Stomach (tissue), 9 donors: ENCODE measurements around the gene CGN. TPM values are rescaled to one million over a fixed set of nuclear protein-coding genes. Genes with fewer than 3 reads are reported as not detected.
A peak's percentile ranks its signal among the peaks of the same experiment; 100 is the strongest.

Source experiments
- DNase-seq, 2 donors: peaks; one replicate each; pipeline versions ENCODE4 v3.0.0 to v3.0.0-alpha.2; 2013 to 2019
- H3K27ac ChIP-seq, 5 donors: fragments of 200-600 bp in 4 of 5; sonication (generic) in 4 of 5; one replicate each; pipeline ENCODE4 v1.5.1; 2013 to 2019; ENCODE audit warnings: mild to moderate bottlenecking in 1 of 5, moderate library complexity in 1 of 5
- H3K27me3 ChIP-seq, 3 donors: fragments of 200-600 bp; sonication (generic); one replicate each; pipeline ENCODE4 v1.5.1; 2017 to 2019; ENCODE audit warnings: mixed run types in 1 of 3
- H3K36me3 ChIP-seq, 4 donors: fragments of 200-600 bp; sonication (generic); 1 replicate in 3 of 4; 2 replicates in 1 of 4; pipeline ENCODE4 v1.5.1; 2016 to 2019
- H3K4me1 ChIP-seq, 4 donors: fragments of 200-600 bp; sonication (generic); one replicate each; pipeline ENCODE4 v1.5.1; 2016 to 2019
- H3K4me3 ChIP-seq, 4 donors: fragments of 200-600 bp; sonication (generic) in 3 of 4; one replicate each; pipeline ENCODE4 v1.5.1; 2016 to 2019; ENCODE audit warnings: mild to moderate bottlenecking in 1 of 4
- H3K9me3 ChIP-seq, 4 donors: fragments of 200-600 bp; sonication (generic); one replicate each; pipeline ENCODE4 v1.5.1; 2016 to 2019
- EP300 ChIP-seq: sonication (generic); formaldehyde crosslinking; IDR thresholded peaks from one replicate; pipeline ENCODE4 v1.6.1; 2017; ENCODE audit warnings: antibody characterized with exemption
- POLR2A ChIP-seq, 4 donors: fragments of 450-650 bp; IDR thresholded peaks; one replicate each; pipeline ENCODE4 v1.6.1; 2016; ENCODE audit warnings: antibody characterized with exemption in 4 of 4, control low read depth in 2 of 4, mild to moderate bottlenecking in 1 of 4, moderate library complexity in 1 of 4
- POLR2AphosphoS5 ChIP-seq, 3 donors: sonication (generic); formaldehyde crosslinking; IDR thresholded peaks; one replicate each; pipeline ENCODE4 v1.6.1; 2016; ENCODE audit warnings: antibody characterized with exemption in 3 of 3
- WGBS, 5 donors: extraction: QIAGEN DNeasy Blood & Tissue Kit in 3 of 5; methylation state at CpG; one replicate each; pipeline versions ENCODE4 v1.1.5 to v1.1.7; 2013 to 2018; 5-methylcytosine and 5-hydroxymethylcytosine counted together
- intact Hi-C: fragments of 100-400 bp; cut with DNase I; formaldehyde crosslinking; loops from one replicate; pipeline ENCODE4 v1.15.1; 2023; ENCODE audit warnings: low total_unique reads
- polyA plus RNA-seq, 3 donors: library from polyadenylated mRNA; stranded (reverse); fragments of 200-250 nt; gene quantifications; one replicate each; pipeline ENCODE4 v1.2.3, GENCODE V29; 2013
- total RNA-seq, 5 donors: library from RNA; depleted of rRNA; stranded (reverse); fragments of >200 nt; gene quantifications; one replicate each; pipeline versions ENCODE4 v1.1.0 to v1.2.3, GENCODE V29; 2014 to 2016
- TF ChIP-seq, protein P1 (sequence below), 7 experiments: fragments of 450-650 bp in 4 of 7; fragments of 200-600 bp in 3 of 7; sonication (generic) in 3 of 7; IDR thresholded peaks; one replicate each; pipeline ENCODE4 v1.5.1; 2016 to 2019; ENCODE audit warnings: antibody characterized with exemption in 7 of 7, control low read depth in 2 of 7, mild to moderate bottlenecking in 1 of 7
- donor health status: healthy with polysubstance abuse.
- donor health status: Bipolar disorder and iron deficiency.
- donor health status: healthy.

Gene CGN
- total and polyA plus RNA-seq, 8 donors, result 14.0 to 137 (median 26.7) TPM

DNA sequence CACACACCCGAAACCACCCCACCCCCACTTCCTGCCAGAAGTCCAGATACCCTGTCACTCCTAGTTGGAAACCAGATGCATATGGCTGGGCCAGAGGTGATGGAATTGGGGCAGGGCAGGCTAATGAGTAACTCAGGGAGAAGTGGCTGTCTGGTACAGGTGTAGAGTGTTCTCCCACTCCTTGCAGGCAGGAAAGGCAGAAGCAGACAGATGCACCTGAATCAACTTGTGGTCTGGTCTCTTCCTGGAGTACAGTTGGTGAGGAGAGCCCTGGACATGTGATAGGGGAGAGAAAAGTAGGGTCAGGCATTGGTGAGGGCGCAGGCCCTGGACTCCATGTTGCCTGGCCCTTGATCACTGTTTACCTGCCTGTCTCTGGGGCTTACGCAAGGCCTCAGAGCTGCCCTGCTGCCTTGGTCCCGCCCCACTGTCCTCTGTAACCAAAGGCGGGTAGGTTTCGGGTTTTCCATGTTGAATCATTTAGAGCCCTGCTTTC, 2.5 kb downstream of the CGN start:
- Histone ChIP-seq H3K27me3 (peaks cover 0 to 15% (median 0%) of the 10 kb centered on the region in 3 donors), H3K27ac (peak overlapping the region; percentile 83 to 96 (median 86)), H3K4me1 (peaks cover 16 to 47% (median 39%) of the 10 kb centered on the region in 4 donors), H3K4me3 (peak overlapping the region in 2 of 4 donors; percentile 1 to 72), H3K9me3 (no peaks in the 10 kb centered on the region), H3K36me3 (peaks cover 0 to 4% (median 3%) of the 10 kb centered on the region in 4 donors)
- DNase-seq, result peak; percentile 85 to 94
- TF ChIP-seq EP300 (no peak), POLR2AphosphoS5 (IDR thresholded peaks at IDR 0.05) (peak in 2 of 3 donors; percentile 38 to 47)
- intact Hi-C loops, result no loop called here
- 23 to 67% (median 37%) methylated on average over 6 of the region's 6 CpGs for WGBS, 5 donors

DNA sequence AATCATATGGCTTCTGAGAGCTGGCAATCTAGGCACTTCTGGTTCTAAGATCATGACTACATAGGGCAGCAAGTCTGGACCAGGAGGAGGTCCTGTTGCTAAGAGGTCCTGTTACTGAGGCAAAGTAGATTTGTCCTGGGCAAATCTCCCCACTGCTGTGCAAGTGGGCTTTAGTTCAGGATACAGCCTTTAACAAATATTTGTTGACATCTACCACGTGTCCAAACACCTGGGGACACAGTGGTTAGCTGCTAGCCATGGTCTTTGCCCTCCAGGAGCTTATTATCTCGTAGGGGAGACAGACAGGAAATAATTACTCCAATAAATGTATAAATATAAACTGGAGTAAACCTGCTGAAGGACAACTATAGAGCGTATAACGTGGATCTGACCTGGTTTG, 3.2 kb downstream of the CGN start:
- H3K27ac ChIP-seq, result peak overlapping the region; percentile 83 to 96 (median 86)
- no peak overlapping the region for H3K4me3 ChIP-seq
- H3K27me3 ChIP-seq, result peaks cover 0 to 15% (median 0%) of the 10 kb centered on the region in 3 donors
- no peak for TF ChIP-seq EP300
- TF ChIP-seq POLR2AphosphoS5 (IDR thresholded peaks at IDR 0.05), result no peak
- TF ChIP-seq, protein P1, sequence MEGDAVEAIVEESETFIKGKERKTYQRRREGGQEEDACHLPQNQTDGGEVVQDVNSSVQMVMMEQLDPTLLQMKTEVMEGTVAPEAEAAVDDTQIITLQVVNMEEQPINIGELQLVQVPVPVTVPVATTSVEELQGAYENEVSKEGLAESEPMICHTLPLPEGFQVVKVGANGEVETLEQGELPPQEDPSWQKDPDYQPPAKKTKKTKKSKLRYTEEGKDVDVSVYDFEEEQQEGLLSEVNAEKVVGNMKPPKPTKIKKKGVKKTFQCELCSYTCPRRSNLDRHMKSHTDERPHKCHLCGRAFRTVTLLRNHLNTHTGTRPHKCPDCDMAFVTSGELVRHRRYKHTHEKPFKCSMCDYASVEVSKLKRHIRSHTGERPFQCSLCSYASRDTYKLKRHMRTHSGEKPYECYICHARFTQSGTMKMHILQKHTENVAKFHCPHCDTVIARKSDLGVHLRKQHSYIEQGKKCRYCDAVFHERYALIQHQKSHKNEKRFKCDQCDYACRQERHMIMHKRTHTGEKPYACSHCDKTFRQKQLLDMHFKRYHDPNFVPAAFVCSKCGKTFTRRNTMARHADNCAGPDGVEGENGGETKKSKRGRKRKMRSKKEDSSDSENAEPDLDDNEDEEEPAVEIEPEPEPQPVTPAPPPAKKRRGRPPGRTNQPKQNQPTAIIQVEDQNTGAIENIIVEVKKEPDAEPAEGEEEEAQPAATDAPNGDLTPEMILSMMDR (IDR thresholded peaks at IDR 0.05), result no peak
- no peak for TF ChIP-seq POLR2A (IDR thresholded peaks at IDR 0.05)
- intact Hi-C loops, result no loop called here
- DNase-seq, result peak in 1 of 2 donors; percentile 78
- peaks cover 16 to 47% (median 39%) of the 10 kb centered on the region in 4 donors for H3K4me1 ChIP-seq
- no peaks in the 10 kb centered on the region for H3K9me3 ChIP-seq
- peaks cover 0 to 11% (median 10%) of the 10 kb centered on the region in 4 donors for H3K36me3 ChIP-seq
- 36 to 61% (median 43%) methylated on average over 4 of the region's 4 CpGs for WGBS, 5 donors

DNA sequence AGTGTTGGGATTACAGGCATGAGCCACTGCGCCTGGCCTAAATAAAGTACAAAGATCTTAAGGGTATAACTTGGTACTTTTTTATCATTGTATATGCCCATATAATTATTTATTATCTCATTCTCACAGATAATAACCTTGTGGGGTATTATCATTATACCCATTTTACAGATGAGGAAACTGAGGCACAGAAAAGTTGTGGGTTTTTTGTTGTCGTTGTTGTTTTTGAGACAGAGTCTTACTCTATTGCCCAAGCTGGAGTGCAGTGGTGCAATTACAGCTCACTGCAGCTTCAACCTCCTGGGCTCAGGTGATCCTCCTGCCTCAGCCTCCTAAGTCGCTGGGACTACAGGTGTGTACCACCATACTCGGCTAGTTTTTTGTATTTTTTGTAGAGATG, 4.1 kb downstream of the CGN start:
- intact Hi-C loops, result no loop called here
- H3K27me3 ChIP-seq, result peaks cover 0 to 15% (median 0%) of the 10 kb centered on the region in 3 donors
- no peak overlapping the region for H3K4me3 ChIP-seq
- TF ChIP-seq, protein P1 (IDR thresholded peaks at IDR 0.05), result no peak
- no peak for TF ChIP-seq EP300
- TF ChIP-seq POLR2A (IDR thresholded peaks at IDR 0.05), result no peak
- WGBS, 5 donors, result 84 to 99% (median 95%) methylated on average over 4 of the region's 4 CpGs
- peak overlapping the region; percentile 83 to 96 (median 86) for H3K27ac ChIP-seq
- peaks cover 14 to 43% (median 35%) of the 10 kb centered on the region in 4 donors for H3K4me1 ChIP-seq
- peaks cover 0 to 20% (median 18%) of the 10 kb centered on the region in 4 donors for H3K36me3 ChIP-seq
- H3K9me3 ChIP-seq, result no peaks in the 10 kb centered on the region
- DNase-seq, result no peak

DNA sequence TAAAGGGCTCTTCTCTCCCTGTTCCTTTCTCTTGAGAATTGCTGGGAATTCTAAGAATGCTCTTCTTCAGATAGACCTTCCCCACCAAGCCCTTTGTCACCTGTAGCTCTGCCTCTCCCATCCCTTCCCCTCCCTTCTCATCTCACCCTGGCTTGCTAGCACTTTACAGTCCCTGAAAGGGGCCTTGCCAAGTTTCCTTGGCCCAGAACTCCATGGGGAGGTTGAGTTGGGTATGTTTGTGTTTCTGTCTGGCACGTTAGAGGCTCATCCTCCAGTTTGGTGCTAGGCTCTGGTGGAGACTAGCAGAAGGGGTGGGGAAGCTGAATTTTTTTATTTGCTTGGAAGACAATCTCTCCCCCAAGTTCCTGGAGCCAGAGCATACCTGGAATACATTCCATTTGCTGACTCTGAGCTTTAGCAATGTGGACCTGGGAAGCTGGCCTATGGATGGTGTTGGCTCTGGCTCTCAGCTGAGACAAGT, 4.9 kb downstream of the CGN start:
- no peaks in the 10 kb centered on the region for H3K9me3 ChIP-seq
- WGBS, 5 donors, result 13 to 44% (median 33%) methylated on average over 1 of the region's 1 CpG
- no peak for TF ChIP-seq POLR2AphosphoS5 (IDR thresholded peaks at IDR 0.05)
- TF ChIP-seq POLR2A (IDR thresholded peaks at IDR 0.05), result no peak
- TF ChIP-seq, protein P1 (IDR thresholded peaks at IDR 0.05), result no peak
- no peak for TF ChIP-seq EP300
- peaks cover 0 to 11% (median 0%) of the 10 kb centered on the region in 3 donors for H3K27me3 ChIP-seq
- peaks cover 7 to 35% (median 29%) of the 10 kb centered on the region in 4 donors for H3K4me1 ChIP-seq
- no peak overlapping the region for H3K4me3 ChIP-seq
- peaks cover 0 to 28% (median 25%) of the 10 kb centered on the region in 4 donors for H3K36me3 ChIP-seq
- H3K27ac ChIP-seq, result peak overlapping the region in 4 of 5 donors; percentile 83 to 96 (median 85)
- DNase-seq, result peak in 1 of 2 donors; percentile 48
- intact Hi-C loops, result no loop called here

DNA sequence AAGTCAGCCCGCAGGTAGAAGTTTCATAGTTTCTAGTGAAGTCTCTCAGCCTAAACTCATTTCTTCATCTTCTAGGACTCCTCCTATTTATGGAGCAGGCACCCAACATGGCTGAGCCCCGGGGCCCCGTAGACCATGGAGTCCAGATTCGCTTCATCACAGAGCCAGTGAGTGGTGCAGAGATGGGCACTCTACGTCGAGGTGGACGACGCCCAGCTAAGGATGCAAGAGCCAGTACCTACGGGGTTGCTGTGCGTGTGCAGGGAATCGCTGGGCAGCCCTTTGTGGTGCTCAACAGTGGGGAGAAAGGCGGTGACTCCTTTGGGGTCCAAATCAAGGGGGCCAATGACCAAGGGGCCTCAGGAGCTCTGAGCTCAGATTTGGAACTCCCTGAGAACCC, 7.2 kb downstream of the CGN start:
- no peak for DNase-seq
- intact Hi-C loops, result no loop called here
- no peak for TF ChIP-seq POLR2AphosphoS5 (IDR thresholded peaks at IDR 0.05)
- TF ChIP-seq POLR2A (IDR thresholded peaks at IDR 0.05), result no peak
- TF ChIP-seq, protein P1 (IDR thresholded peaks at IDR 0.05), result no peak
- no peak for TF ChIP-seq EP300
- 94 to 95% (median 95%) methylated on average over 12 of the region's 12 CpGs for WGBS, 5 donors
- H3K4me1 ChIP-seq, result peaks cover 0 to 23% (median 13%) of the 10 kb centered on the region in 4 donors
- H3K9me3 ChIP-seq, result no peaks in the 10 kb centered on the region
- H3K27ac ChIP-seq, result no peak overlapping the region
- H3K27me3 ChIP-seq, result no peaks in the 10 kb centered on the region
- no peak overlapping the region for H3K4me3 ChIP-seq
- H3K36me3 ChIP-seq, result peaks cover 0 to 43% (median 32%) of the 10 kb centered on the region in 4 donors
